LNCAP (cell line): Measurements from ENCODE around the gene ADD2.

ENCODE experiments used
- CTCF ChIP-seq: fragments of 450-650 bp; IDR thresholded peaks from 2 replicates; pipeline ENCODE4 v1.5.1; 2017; ENCODE audit warnings: mild to moderate bottlenecking

Gene ADD2

GRCh38 chr2:70716131-70716743, 51.8 kb downstream of the ADD2 start:
- TF ChIP-seq CTCF = no peak

GRCh38 chr2:70715071-70715985, 52.7 kb downstream of the ADD2 start:
- TF ChIP-seq CTCF = no peak

- no peak for TF ChIP-seq CTCF
Measured at GRCh38 chr2:70714141-70714905, 53.7 kb downstream of the ADD2 start.

- no peak for TF ChIP-seq CTCF
Measured at GRCh38 chr2:70712916-70713315, 55.1 kb downstream of the ADD2 start.

GRCh38 chr2:70711191-70711590, 56.8 kb downstream of the ADD2 start:
- TF ChIP-seq CTCF = no peak

- TF ChIP-seq CTCF = no peak
Measured at GRCh38 chr2:70710038-70710690, 57.8 kb downstream of the ADD2 start.

- TF ChIP-seq CTCF = no peak
Measured at GRCh38 chr2:70709275-70710037, 58.5 kb downstream of the ADD2 start.
